Naive thymus-derived CD4-positive, alpha-beta T cell (primary cell): Measurements from ENCODE around the gene RHCE. TPM values are rescaled to one million over a fixed set of nuclear protein-coding genes. Genes with fewer than 3 reads are reported as not detected.
"Not testable (repeated sequence)": the region's sequence is repeated elsewhere in the genome, so short reads cannot be mapped to it uniquely, and the experiment has no call there.

Experiments used
- ATAC-seq: fragments of 150-1000 bp; cut with Tn5 transposase; 2 replicates; pipeline ENCODE4 v1.10.0; 2021; ENCODE audit warnings: mild to moderate bottlenecking, moderate library complexity
- CTCF ChIA-PET: fragments of 350-600 bp; sonication (Branson Sonifier 250); formaldehyde crosslinking; loops from one replicate; lab custom pipeline; 2021; ENCODE audit warnings: antibody characterized with exemption; lab: Charles Lee
- POLR2A ChIA-PET: fragments of 350-600 bp; sonication (Branson Sonifier 250); formaldehyde crosslinking; loops from one replicate; lab custom pipeline; 2021; ENCODE audit warnings: antibody characterized with exemption, inconsistent platforms; lab: Charles Lee
- DNase-seq, 9 donors: peaks; one replicate each; pipeline versions ENCODE4 v3.0.0 to v3.0.0-alpha.2; 2020 to 2022; ENCODE audit warnings: mixed read lengths in 1 of 9
- H3K27ac ChIP-seq: one replicate; pipeline ENCODE4 v1.7.0; 2013; ENCODE audit warnings: mild to moderate bottlenecking, low read depth, low read length, moderate library complexity
- H3K27me3 ChIP-seq, 2 donors: one replicate each; pipeline ENCODE4 v1.7.0; 2013; ENCODE audit warnings: low read length in 2 of 2, mild to moderate bottlenecking in 2 of 2, moderate library complexity in 2 of 2; ENCODE audit not compliant: control insufficient read depth in 2 of 2, insufficient read depth in 2 of 2
- H3K36me3 ChIP-seq, 3 experiments: 1 replicate in 2 of 3; 2 replicates in 1 of 3; pipeline ENCODE4 v1.7.0; 2013; ENCODE audit warnings: low read length in 3 of 3, mild to moderate bottlenecking in 3 of 3, moderate library complexity in 1 of 3; ENCODE audit not compliant: insufficient read depth in 3 of 3, control insufficient read depth in 2 of 3
- H3K4me1 ChIP-seq, 2 donors: one replicate each; pipeline ENCODE4 v1.7.0; 2013; ENCODE audit warnings: low read length in 2 of 2, mild to moderate bottlenecking in 2 of 2, moderate library complexity in 1 of 2; ENCODE audit not compliant: control insufficient read depth in 2 of 2, insufficient read depth in 2 of 2
- H3K4me3 ChIP-seq: 2 replicates; pipeline ENCODE4 v1.7.0; 2013; ENCODE audit warnings: mild to moderate bottlenecking, low read length
- H3K9me3 ChIP-seq, 3 experiments: 1 replicate in 2 of 3; 2 replicates in 1 of 3; pipeline ENCODE4 v1.7.0; 2013; ENCODE audit warnings: low read length in 3 of 3; ENCODE audit not compliant: control insufficient read depth in 2 of 3
- H3K27ac Mint-ChIP-seq, 9 donors: one replicate each; pipeline ENCODE4 v1.8.0; 2020 to 2022; ENCODE audit warnings: mixed read lengths in 9 of 9, mild to moderate bottlenecking in 8 of 9, moderate library complexity in 5 of 9, inconsistent platforms in 2 of 9
- H3K27me3 Mint-ChIP-seq, 5 donors: one replicate each; pipeline ENCODE4 v1.8.0; 2021 to 2022; ENCODE audit warnings: mixed read lengths in 5 of 5, mild to moderate bottlenecking in 1 of 5
- H3K36me3 Mint-ChIP-seq, 5 donors: one replicate each; pipeline ENCODE4 v1.8.0; 2020 to 2022; ENCODE audit warnings: mixed read lengths in 5 of 5, mild to moderate bottlenecking in 3 of 5, inconsistent platforms in 1 of 5
- H3K4me1 Mint-ChIP-seq, 7 donors: one replicate each; pipeline ENCODE4 v1.8.0; 2020 to 2022; ENCODE audit warnings: mixed read lengths in 7 of 7, mild to moderate bottlenecking in 3 of 7, inconsistent platforms in 1 of 7
- H3K4me3 Mint-ChIP-seq, 10 donors: one replicate each; pipeline ENCODE4 v1.8.0; 2020 to 2022; ENCODE audit warnings: mild to moderate bottlenecking in 10 of 10, mixed read lengths in 10 of 10, moderate library complexity in 6 of 10, inconsistent platforms in 2 of 10
- H3K9me3 Mint-ChIP-seq, 11 donors: one replicate each; pipeline ENCODE4 v1.8.0; 2020 to 2022; ENCODE audit warnings: mixed read lengths in 11 of 11, mild to moderate bottlenecking in 4 of 11, inconsistent platforms in 1 of 11, moderate library complexity in 1 of 11
- intact Hi-C, 2 donors: fragments of 100-400 bp; cut with micrococcal nuclease; formaldehyde crosslinking; loops; one replicate each; pipeline ENCODE4 v1.15.1; 2023
- polyA plus RNA-seq, 2 donors: library from polyadenylated mRNA; unstranded; fragments of 300-500 nt; fragmentation: Illumina TruSeq; gene quantifications; one replicate each; pipeline ENCODE4 v1.2.3, GENCODE V29; 2021
- total RNA-seq, 6 experiments: library from RNA in 5 of 6; stranded (reverse) in 5 of 6; gene quantifications; 1 replicate in 5 of 6; 2 replicates in 1 of 6; pipeline ENCODE4 v1.2.3 and lab custom pipeline; 2021 to 2026

RHCE gene
- total RNA-seq (1 to 10 TPM in 1 of 5 experiments, under 1 TPM in 3, not detected in 1; 0.40 to 1.3 (median 0.69) TPM), polyA plus RNA-seq (1 to 10 TPM in 1 of 2 donors, under 1 TPM in 1; 0.61 to 1.0 TPM), total RNA-seq (lab: John Stamatoyannopoulos, UW) (0.81 reads per million)

GRCh38 chr1:25420715-25421114 is at the start of gene RHCE:
Gene RHCE, minus strand, starts transcription at chr1:25420825. Its CDS starts 39 bp downstream, at chr1:25420786.
- H3K27me3 Mint-ChIP-seq, result peaks cover 0 to 31% (median 0%) of the 10 kb centered on the region in 5 donors
- H3K27me3 ChIP-seq, H3K4me1 Mint-ChIP-seq, CTCF ChIA-PET, POLR2A ChIA-PET, H3K9me3 ChIP-seq, H3K4me3 Mint-ChIP-seq, H3K9me3 Mint-ChIP-seq, H3K27ac Mint-ChIP-seq, H3K4me1 ChIP-seq, H3K36me3 ChIP-seq, H3K4me3 ChIP-seq, ATAC-seq, intact Hi-C loops, DNase-seq, H3K36me3 Mint-ChIP-seq, H3K27ac ChIP-seq: not testable (repeated sequence)

- ATAC-seq, result no peak
- H3K27me3 Mint-ChIP-seq, result no peaks in the 10 kb centered on the region
- H3K4me3 Mint-ChIP-seq, result no peak overlapping the region
- Histone ChIP-seq H3K27me3 (no peaks in the 10 kb centered on the region), H3K4me1 (peaks cover 9 to 43% of the 10 kb centered on the region in 2 donors), H3K27ac (no peak overlapping the region), H3K36me3 (peaks cover 0 to 3% (median 0%) of the 10 kb centered on the region in 3 experiments), H3K9me3 (no peaks in the 10 kb centered on the region), H3K4me3 (no peak overlapping the region)
- no peak for DNase-seq
- intact Hi-C loops, result loop anchor here in 1 of 2 donors (5.0 kb wide), 1 partner anchor 37 kb away; the partner anchor contains the start of gene MACO1
- ChIA-PET CTCF (interaction anchor here (0.7 kb wide), 3 partner anchors 19 to 29 kb away, joined by 3 read pairs; no protein-coding TSS in a partner anchor), POLR2A (interaction anchor here (0.5 to 1.8 kb wide), 5 partner anchors 9 to 652 kb away, joined by 3 to 10 read pairs (median 6); partner anchors contain the start of gene MACO1)
- peaks cover 28 to 78% (median 70%) of the 10 kb centered on the region in 7 donors for H3K4me1 Mint-ChIP-seq
- peak overlapping the region in 1 of 9 donors; percentile 50 for H3K27ac Mint-ChIP-seq
- peaks cover 0 to 21% (median 20%) of the 10 kb centered on the region in 5 donors for H3K36me3 Mint-ChIP-seq
- H3K9me3 Mint-ChIP-seq, result no peaks in the 10 kb centered on the region
Measured at GRCh38 chr1:25469177-25469576, 48.6 kb upstream of the RHCE start.

- peaks cover 0 to 3% (median 0%) of the 10 kb centered on the region in 3 experiments for H3K36me3 ChIP-seq
- ChIA-PET POLR2A (interaction anchor here (0.6 to 1.8 kb wide), 3 partner anchors 38 to 1421 kb away, joined by 3 to 10 read pairs (median 4); partner anchors contain the start of gene MACO1), CTCF (interaction anchor here (0.6 to 1.0 kb wide), 3 partner anchors 20 to 140 kb away, joined by 3 read pairs; no protein-coding TSS in a partner anchor)
- intact Hi-C loops, result loop anchor here in 1 of 2 donors (5.0 kb wide), 1 partner anchor 36 kb away; the partner anchor contains the start of gene MACO1
- ATAC-seq (no peak), DNase-seq (no peak)
- no peaks in the 10 kb centered on the region for H3K9me3 ChIP-seq
- Mint-ChIP-seq H3K4me3 (peak overlapping the region in 8 of 10 donors; percentile 8 to 61 (median 40)), H3K36me3 (peaks cover 0 to 28% (median 21%) of the 10 kb centered on the region in 5 donors), H3K9me3 (no peaks in the 10 kb centered on the region), H3K27ac (peak overlapping the region; percentile 50 to 82 (median 72)), H3K27me3 (no peaks in the 10 kb centered on the region), H3K4me1 (peaks cover 23 to 74% (median 66%) of the 10 kb centered on the region in 7 donors)
- H3K4me1 ChIP-seq, result peaks cover 0 to 31% of the 10 kb centered on the region in 2 donors
- no peak overlapping the region for H3K4me3 ChIP-seq
- no peaks in the 10 kb centered on the region for H3K27me3 ChIP-seq
- peak overlapping the region; percentile 44 for H3K27ac ChIP-seq
Measured at GRCh38 chr1:25468033-25468432, 47.4 kb upstream of the RHCE start.

GRCh38 chr1:25467616-25468015 is 47.0 kb upstream of the RHCE start:
- ATAC-seq (no peak), DNase-seq (peak in 1 of 9 donors; percentile 5)
- H3K4me1 ChIP-seq, result peaks cover 0 to 28% of the 10 kb centered on the region in 2 donors
- H3K4me3 ChIP-seq, result no peak overlapping the region
- ChIA-PET POLR2A (interaction anchor here (0.6 to 1.8 kb wide), 3 partner anchors 38 to 1421 kb away, joined by 3 to 10 read pairs (median 4); partner anchors contain the start of gene MACO1), CTCF (interaction anchor here (0.6 to 1.0 kb wide), 3 partner anchors 20 to 234 kb away, joined by 3 read pairs; no protein-coding TSS in a partner anchor)
- H3K36me3 ChIP-seq, result peaks cover 0 to 3% (median 2%) of the 10 kb centered on the region in 3 experiments
- no peaks in the 10 kb centered on the region for H3K9me3 Mint-ChIP-seq
- H3K27me3 Mint-ChIP-seq, result no peaks in the 10 kb centered on the region
- H3K9me3 ChIP-seq, result no peaks in the 10 kb centered on the region
- peak overlapping the region; percentile 50 to 82 (median 73) for H3K27ac Mint-ChIP-seq
- peak overlapping the region in 9 of 10 donors; percentile 25 to 61 (median 37) for H3K4me3 Mint-ChIP-seq
- H3K27ac ChIP-seq, result peak overlapping the region; percentile 44
- no peaks in the 10 kb centered on the region for H3K27me3 ChIP-seq
- intact Hi-C loops, result loop anchor here (2.0 to 5.0 kb wide), 2 partner anchors 15 to 35 kb away; partner anchors contain the start of gene MACO1 (in 1 of the 2)
- peaks cover 0 to 31% (median 21%) of the 10 kb centered on the region in 5 donors for H3K36me3 Mint-ChIP-seq
- peaks cover 20 to 74% (median 64%) of the 10 kb centered on the region in 7 donors for H3K4me1 Mint-ChIP-seq

GRCh38 chr1:25467193-25467592 is 46.6 kb upstream of the RHCE start:
- POLR2A ChIA-PET, result no interaction called here
- H3K4me1 Mint-ChIP-seq, result peaks cover 16 to 74% (median 63%) of the 10 kb centered on the region in 7 donors
- H3K9me3 Mint-ChIP-seq, result no peaks in the 10 kb centered on the region
- H3K27ac Mint-ChIP-seq, result peak overlapping the region; percentile 50 to 82 (median 73)
- intact Hi-C loops, result loop anchor here (2.0 to 5.0 kb wide), 2 partner anchors 14 to 35 kb away; partner anchors contain the start of gene MACO1 (in 1 of the 2)
- Histone ChIP-seq H3K27me3 (no peaks in the 10 kb centered on the region), H3K4me3 (no peak overlapping the region), H3K27ac (peak overlapping the region; percentile 44), H3K9me3 (no peaks in the 10 kb centered on the region), H3K4me1 (peaks cover 0 to 28% of the 10 kb centered on the region in 2 donors), H3K36me3 (peaks cover 2 to 6% (median 3%) of the 10 kb centered on the region in 3 experiments)
- ATAC-seq (peak; percentile 44), DNase-seq (peak in 4 of 9 donors; percentile 11 to 33 (median 20))
- H3K27me3 Mint-ChIP-seq, result no peaks in the 10 kb centered on the region
- peak overlapping the region in 9 of 10 donors; percentile 25 to 61 (median 37) for H3K4me3 Mint-ChIP-seq
- CTCF ChIA-PET, result interaction anchor here (0.6 kb wide), 1 partner anchor 234 kb away, joined by 3 read pairs; no protein-coding TSS in a partner anchor
- peaks cover 0 to 31% (median 24%) of the 10 kb centered on the region in 5 donors for H3K36me3 Mint-ChIP-seq

GRCh38 chr1:25462732-25463131 is 42.1 kb upstream of the RHCE start:
- ATAC-seq, result no peak
- H3K27me3 Mint-ChIP-seq, result no peaks in the 10 kb centered on the region
- peaks cover 0 to 2% (median 0%) of the 10 kb centered on the region in 11 donors for H3K9me3 Mint-ChIP-seq
- CTCF ChIA-PET, result interaction anchor here (1.2 to 1.3 kb wide), 2 partner anchors 13 to 25 kb away, joined by 5 to 7 read pairs; no protein-coding TSS in a partner anchor
- intact Hi-C loops, result no loop called here
- Histone ChIP-seq H3K27me3 (no peaks in the 10 kb centered on the region), H3K4me1 (peaks cover 0 to 12% of the 10 kb centered on the region in 2 donors), H3K4me3 (no peak overlapping the region), H3K9me3 (no peaks in the 10 kb centered on the region), H3K27ac (no peak overlapping the region), H3K36me3 (peaks cover 3 to 39% (median 12%) of the 10 kb centered on the region in 3 experiments)
- POLR2A ChIA-PET, result interaction anchor here (0.6 to 1.0 kb wide), 5 partner anchors 25 to 1639 kb away, joined by 3 to 4 read pairs (median 3); partner anchors contain the start of genes MACO1 and SYF2
- H3K4me1 Mint-ChIP-seq, result peaks cover 4 to 53% (median 38%) of the 10 kb centered on the region in 7 donors
- DNase-seq, result no peak
- H3K36me3 Mint-ChIP-seq, result peaks cover 6 to 49% (median 41%) of the 10 kb centered on the region in 5 donors
- H3K4me3 Mint-ChIP-seq, result no peak overlapping the region
- H3K27ac Mint-ChIP-seq, result peak overlapping the region in 5 of 9 donors; percentile 2 to 82 (median 19)
